Endothelial cell (in vitro differentiated cells): ENCODE results near the gene LYPD6B. TPM values are rescaled to one million over a fixed set of nuclear protein-coding genes. Genes with fewer than 3 reads are reported as not detected.

Experiments
- DNase-seq: peaks from one replicate; pipeline ENCODE4 v3.0.0; 2021; ENCODE audit warnings: low spot score
- H3K27ac Mint-ChIP-seq: one replicate; pipeline ENCODE4 v1.8.0; 2021; ENCODE audit warnings: mixed read lengths, inconsistent platforms; ENCODE audit not compliant: unreplicated experiment
- H3K27me3 Mint-ChIP-seq: one replicate; pipeline ENCODE4 v1.8.0; 2021; ENCODE audit warnings: mild to moderate bottlenecking, moderate library complexity, mixed read lengths, inconsistent platforms; ENCODE audit not compliant: unreplicated experiment
- H3K36me3 Mint-ChIP-seq: one replicate; pipeline ENCODE4 v1.8.0; 2021; ENCODE audit warnings: mild to moderate bottlenecking, low read depth, mixed read lengths, inconsistent platforms; ENCODE audit not compliant: unreplicated experiment
- H3K4me1 Mint-ChIP-seq: one replicate; pipeline ENCODE4 v1.8.0; 2021; ENCODE audit warnings: mild to moderate bottlenecking, mixed read lengths, inconsistent platforms; ENCODE audit not compliant: unreplicated experiment
- H3K4me3 Mint-ChIP-seq: one replicate; pipeline ENCODE4 v1.8.0; 2021; ENCODE audit warnings: mild to moderate bottlenecking, mixed read lengths, inconsistent platforms; ENCODE audit not compliant: unreplicated experiment
- H3K9me3 Mint-ChIP-seq: one replicate; pipeline ENCODE4 v1.8.0; 2021; ENCODE audit warnings: mixed read lengths, inconsistent platforms; ENCODE audit not compliant: unreplicated experiment
- CTCF ChIP-seq: fragments of 200-600 bp; sonication (generic); IDR thresholded peaks from one replicate; pipeline ENCODE4 v1.5.0; 2021; ENCODE audit warnings: antibody characterized with exemption; ENCODE audit not compliant: unreplicated experiment
- total RNA-seq: library from RNA; stranded (reverse); fragmentation: NEBNext Ultra II Directional; extraction: Animal tissue kit (Norgen Biotek cat#: 25700); gene quantifications from one replicate; pipeline ENCODE4 v1.2.1, GENCODE V29; 2021; ENCODE audit not compliant: unreplicated experiment

The LYPD6B gene
- total RNA-seq, 1 donor from 2014 or later = 4.8 TPM

DNA sequence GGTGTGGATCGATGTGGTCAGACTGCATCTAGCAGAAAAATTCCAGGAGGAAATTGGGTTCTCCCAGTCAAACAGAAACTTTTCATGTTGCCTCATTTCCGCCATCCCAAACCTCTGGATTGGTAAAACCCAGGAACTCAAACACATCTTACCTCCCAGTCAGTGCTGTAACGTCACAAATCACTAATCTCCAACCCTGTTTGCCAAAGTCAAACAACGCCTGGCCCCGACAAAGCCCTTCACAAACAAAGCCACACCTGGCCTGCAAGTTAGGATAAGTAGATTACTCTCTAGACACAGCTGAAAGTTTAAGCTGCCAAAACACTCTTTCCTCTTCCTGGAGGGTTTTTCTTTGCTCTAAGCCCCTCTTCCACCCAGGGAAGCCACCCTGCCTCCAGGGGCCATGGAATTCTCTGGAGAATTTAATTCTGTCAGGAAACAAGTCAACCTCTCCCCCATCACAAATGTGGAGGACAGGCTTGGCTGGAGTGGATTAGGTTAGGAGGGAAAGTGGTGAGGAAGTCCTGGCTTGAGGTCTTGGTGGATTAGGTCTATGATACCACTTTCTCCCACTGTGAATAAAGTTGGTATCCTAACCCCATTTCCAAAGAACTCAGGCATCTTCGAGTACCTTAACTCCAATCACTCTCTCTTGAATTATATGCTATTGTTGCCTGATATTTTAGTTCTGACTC is 86.7 kb downstream of the LYPD6B start:
- DNase-seq = no peak
- no peak overlapping the region for H3K4me3 Mint-ChIP-seq
- TF ChIP-seq CTCF = no peak
- H3K9me3 Mint-ChIP-seq = no peaks in the 10 kb centered on the region
- H3K4me1 Mint-ChIP-seq = no peaks in the 10 kb centered on the region
- H3K27me3 Mint-ChIP-seq = peaks cover 3% of the 10 kb centered on the region
- H3K27ac Mint-ChIP-seq = no peak overlapping the region
- H3K36me3 Mint-ChIP-seq = no peaks in the 10 kb centered on the region

GRCh38 chr2:149129433-149129832 is 90.9 kb downstream of the LYPD6B start:
- H3K27ac Mint-ChIP-seq = no peak overlapping the region
- peaks cover 10% of the 10 kb centered on the region for H3K4me1 Mint-ChIP-seq
- H3K36me3 Mint-ChIP-seq = no peaks in the 10 kb centered on the region
- no peak for DNase-seq
- peaks cover 5% of the 10 kb centered on the region for H3K27me3 Mint-ChIP-seq
- H3K4me3 Mint-ChIP-seq = no peak overlapping the region
- H3K9me3 Mint-ChIP-seq = no peaks in the 10 kb centered on the region
- TF ChIP-seq CTCF = no peak

DNA sequence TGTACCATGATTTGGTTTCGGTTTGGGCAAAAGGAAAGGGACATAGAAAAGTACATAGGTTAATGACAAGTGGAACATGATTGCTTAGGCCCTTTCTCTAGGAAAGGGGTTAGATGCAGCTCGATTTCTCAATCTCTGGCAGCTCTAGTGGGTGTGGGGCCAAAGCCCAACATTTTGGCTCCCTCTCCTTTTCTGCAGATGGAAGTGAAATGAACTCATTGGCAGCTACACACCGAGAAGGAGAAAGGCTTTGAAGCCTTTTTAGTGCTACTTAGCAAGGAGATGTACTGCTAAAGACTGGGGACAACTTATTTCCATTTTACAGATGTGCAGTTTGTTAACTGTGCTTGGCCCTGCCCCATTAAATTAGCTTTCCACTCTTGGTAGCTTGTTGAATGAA is 93.8 kb downstream of the LYPD6B start:
- H3K4me3 Mint-ChIP-seq = no peak overlapping the region
- no peaks in the 10 kb centered on the region for H3K36me3 Mint-ChIP-seq
- no peak for DNase-seq
- no peaks in the 10 kb centered on the region for H3K9me3 Mint-ChIP-seq
- peaks cover 2% of the 10 kb centered on the region for H3K27me3 Mint-ChIP-seq
- TF ChIP-seq CTCF = no peak
- peaks cover 11% of the 10 kb centered on the region for H3K4me1 Mint-ChIP-seq
- H3K27ac Mint-ChIP-seq = no peak overlapping the region

DNA sequence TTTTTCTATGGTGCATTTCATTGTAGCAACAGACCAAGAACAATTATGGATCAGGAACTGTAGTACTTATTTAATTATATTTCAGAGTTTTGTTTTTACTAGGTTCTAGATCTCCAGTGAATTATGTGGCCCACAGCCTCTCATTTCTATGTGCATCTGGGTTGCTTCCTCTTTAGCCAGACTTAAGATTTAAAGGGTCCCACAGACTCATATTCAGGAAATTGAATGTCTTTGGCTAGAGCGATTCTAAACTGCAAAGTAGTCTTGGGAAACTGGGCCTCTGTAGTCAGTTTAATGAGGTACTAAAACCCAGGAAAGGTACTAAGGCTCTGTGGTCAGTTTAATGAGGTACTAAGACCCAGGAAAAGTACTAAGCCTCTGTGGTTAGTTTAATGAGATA is 94.4 kb downstream of the LYPD6B start:
- Mint-ChIP-seq H3K4me1 (peaks cover 11% of the 10 kb centered on the region), H3K9me3 (no peaks in the 10 kb centered on the region), H3K4me3 (no peak overlapping the region), H3K36me3 (no peaks in the 10 kb centered on the region), H3K27ac (no peak overlapping the region), H3K27me3 (peaks cover 2% of the 10 kb centered on the region)
- TF ChIP-seq CTCF = no peak
- DNase-seq = no peak

DNA sequence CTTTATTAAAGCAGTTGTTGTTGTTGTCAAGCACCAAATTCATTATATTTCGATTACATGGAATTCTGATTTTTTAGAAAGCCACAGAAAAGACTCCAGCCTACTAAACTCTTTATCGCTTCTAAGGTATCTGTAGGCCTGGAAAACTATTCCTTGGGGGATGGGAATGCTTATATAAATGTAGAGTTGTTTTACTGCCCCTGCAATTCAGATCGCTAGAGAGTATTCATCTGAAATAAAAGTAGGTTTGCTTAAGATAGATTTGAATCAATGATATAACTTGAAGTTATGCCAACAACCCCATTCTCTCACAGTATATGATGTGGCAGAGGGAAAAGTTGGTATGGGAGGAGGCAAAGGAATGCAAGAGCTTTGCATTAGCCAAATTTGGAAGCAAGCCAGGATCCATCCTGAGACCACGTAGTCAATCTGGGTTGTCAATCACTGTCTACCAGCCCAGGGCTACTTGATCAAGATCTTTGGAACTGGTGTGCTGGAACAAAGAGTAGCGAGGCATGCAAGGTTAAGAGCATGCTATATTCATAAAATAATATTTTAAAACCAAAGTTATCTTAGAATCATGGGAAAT is 95.9 kb downstream of the LYPD6B start:
- Mint-ChIP-seq H3K9me3 (no peaks in the 10 kb centered on the region), H3K4me1 (peaks cover 11% of the 10 kb centered on the region), H3K27ac (no peak overlapping the region), H3K27me3 (peaks cover 2% of the 10 kb centered on the region), H3K4me3 (no peak overlapping the region), H3K36me3 (no peaks in the 10 kb centered on the region)
- TF ChIP-seq CTCF = no peak
- DNase-seq = no peak
